A549 (cell line): ENCODE results near the gene RAD51. TPM values are rescaled to one million over a fixed set of nuclear protein-coding genes. Genes with fewer than 3 reads are reported as not detected.

Source experiments
- ATAC-seq, 2 experiments: fragments of 200-7000 bp in 1 of 2; fragments of >200 bp in 1 of 2; cut with Nextera tagmentation in 1 of 2; cut with Tn5 transposase in 1 of 2; 3 replicates each; pipeline versions ENCODE4 v1.8.0 to v1.9.1; 2018 to 2020; ENCODE audit warnings: mild to moderate bottlenecking in 1 of 2, moderate library complexity in 1 of 2
- CTCF ChIA-PET: fragments of 300-600 bp; sonication (Branson Sonifier 250); formaldehyde crosslinking; extraction: SDS; loops from one replicate; lab custom pipeline; 2021; ENCODE audit warnings: antibody characterized with exemption, inconsistent platforms; lab: Yijun Ruan, JAX
- POLR2A ChIA-PET: fragments of 350-600 bp; formaldehyde crosslinking; extraction: SDS; loops from one replicate; lab custom pipeline; 2021; ENCODE audit warnings: antibody characterized with exemption, inconsistent platforms; lab: Yijun Ruan, JAX
- DNase-seq, 2 experiments: peaks; one replicate each; pipeline versions ENCODE4 v3.0.0 to v3.0.0-alpha.2; 2011 to 2016; ENCODE audit warnings: low read depth in 1 of 2, low spot score in 1 of 2
- FAIRE-seq: peaks from 2 replicates; lab custom pipeline; 2011; peaks lifted over from hg19 to GRCh38; lab: Jason Lieb, UNC
- H3K27ac ChIP-seq, 2 experiments: fragments of >200 bp; sonication (Bioruptor Twin); formaldehyde crosslinking; 3 replicates each; pipeline ENCODE4 v1.5.1; 2016 to 2017
- H3K4me1 ChIP-seq: fragments of >200 bp; sonication (Bioruptor Twin); formaldehyde crosslinking; 3 replicates; pipeline ENCODE4 v1.6.1; 2016
- H3K4me2 ChIP-seq: fragments of >200 bp; sonication (Bioruptor Twin); formaldehyde crosslinking; 3 replicates; pipeline ENCODE4 v1.6.1; 2016
- H3K4me3 ChIP-seq: fragments of >200 bp; sonication (Bioruptor Twin); formaldehyde crosslinking; 3 replicates; pipeline ENCODE4 v1.5.1; 2016
- H3K9me3 ChIP-seq: fragments of >200 bp; sonication (Bioruptor Twin); formaldehyde crosslinking; 3 replicates; pipeline ENCODE4 v1.6.1; 2016
- CBX2 ChIP-seq: fragments of 200-600 bp; sonication (generic); IDR thresholded peaks from 2 replicates; pipeline ENCODE4 v1.6.1; 2016; ENCODE audit warnings: low read depth, mild to moderate bottlenecking, borderline replicate concordance
- CEBPB ChIP-seq, 2 experiments: fragments of >200 bp in 1 of 2; sonication (Bioruptor Twin) in 1 of 2; formaldehyde crosslinking in 1 of 2; IDR thresholded peaks; 2 replicates each; pipeline ENCODE4 v1.6.1; 2012 to 2016
- CHD4 ChIP-seq: fragments of 200-600 bp; sonication (generic); IDR thresholded peaks from 2 replicates; pipeline ENCODE4 v1.6.1; 2016; ENCODE audit warnings: antibody characterized with exemption, mild to moderate bottlenecking, borderline replicate concordance
- CTCF ChIP-seq: fragments of >200 bp; sonication (Bioruptor Twin); formaldehyde crosslinking; IDR thresholded peaks from 3 replicates; pipeline ENCODE4 v1.5.1; 2016
- ELK1 ChIP-seq: fragments of 150-350 bp; IDR thresholded peaks from 2 replicates; pipeline ENCODE4 v1.6.1; 2014; ENCODE audit warnings: low read depth, mild to moderate bottlenecking, low read length
- EP300 ChIP-seq, 2 experiments: fragments of >200 bp; sonication (Bioruptor Twin); formaldehyde crosslinking; IDR thresholded peaks; 2 replicates in 1 of 2; 3 replicates in 1 of 2; pipeline ENCODE4 v1.6.1; 2016 to 2017
- HDAC2 ChIP-seq: fragments of 200-600 bp; sonication (generic); IDR thresholded peaks from 2 replicates; pipeline ENCODE4 v1.6.1; 2016
- HEYL ChIP-seq: fragments of 250-450 bp; sonication (Bioruptor Pico); IDR thresholded peaks from 2 replicates; pipeline ENCODE4 v1.8.0; 2021; ENCODE audit warnings: mild to moderate bottlenecking, moderate library complexity
- HOXA7 ChIP-seq: fragments of 250-450 bp; sonication (Bioruptor Pico); IDR thresholded peaks from 2 replicates; pipeline ENCODE4 v1.5.0; 2020; ENCODE audit warnings: mild to moderate bottlenecking, moderate library complexity
- JUNB ChIP-seq: fragments of >200 bp; sonication (Bioruptor Twin); formaldehyde crosslinking; IDR thresholded peaks from 2 replicates; pipeline ENCODE4 v1.6.1; 2016
- MAZ ChIP-seq: fragments of 150-350 bp; IDR thresholded peaks from 2 replicates; pipeline ENCODE4 v1.6.1; 2014; ENCODE audit warnings: antibody characterized with exemption, low read depth, low read length, borderline replicate concordance
- NPAS2 ChIP-seq: fragments of 250-450 bp; sonication (Bioruptor Pico); IDR thresholded peaks from 2 replicates; pipeline ENCODE4 v1.8.0; 2022; ENCODE audit warnings: mild to moderate bottlenecking, moderate library complexity, borderline replicate concordance
- PBX3 ChIP-seq: IDR thresholded peaks from 2 replicates; pipeline ENCODE4 v1.6.1; 2012
- POLR2A ChIP-seq: IDR thresholded peaks from 2 replicates; pipeline ENCODE4 v1.6.1; 2012; ENCODE audit warnings: mild to moderate bottlenecking, low read length
- POLR2AphosphoS2 ChIP-seq: conservative IDR thresholded peaks from 2 replicates; pipeline ENCODE4 v1.6.1; 2012; ENCODE audit warnings: low read length, improper control_type of control experiment, inconsistent platforms
- SREBF2 ChIP-seq: fragments of 450-650 bp; IDR thresholded peaks from 2 replicates; pipeline ENCODE4 v1.6.1; 2014; ENCODE audit warnings: mild to moderate bottlenecking, moderate library complexity
- USF2 ChIP-seq: fragments of 450-650 bp; IDR thresholded peaks from 2 replicates; pipeline ENCODE4 v1.6.1; 2014; ENCODE audit warnings: antibody characterized with exemption
- ZC3H11A ChIP-seq: fragments of 450-650 bp; IDR thresholded peaks from 2 replicates; pipeline ENCODE4 v1.6.1; 2014; ENCODE audit warnings: antibody characterized with exemption, mild to moderate bottlenecking
- ZSCAN20 ChIP-seq: fragments of 250-450 bp; sonication (Bioruptor Pico); IDR thresholded peaks from 2 replicates; pipeline ENCODE4 v1.8.0; 2022; ENCODE audit warnings: mild to moderate bottlenecking, moderate library complexity
- WGBS: methylation state at CpG from one replicate; pipeline ENCODE4 v1.1.6; 2017; ENCODE audit errors: missing lambda C conversion rate; 5-methylcytosine and 5-hydroxymethylcytosine counted together
- polyA plus RNA-seq, 4 experiments: library from polyadenylated mRNA; depleted of rRNA in 3 of 4; stranded (reverse); fragments of >200 nt; fragmentation: RNase III in 1 of 4; extraction: RNeasy Plus Mini Kit Qiagen cat#74134 plus additional on column Dnase treatment in 1 of 4; gene quantifications; 2 replicates in 3 of 4; 3 replicates in 1 of 4; pipeline ENCODE4 v1.2.3, GENCODE V29; 2011 to 2017

Gene RAD51
- polyA plus RNA-seq, 2 of the 4 experiments (the other 2 are of a cell fraction), result 12.9 to 14.4 TPM

GRCh38 chr15:40769274-40770146, 74.5 kb downstream of the RAD51 start, which contains the start of gene C15orf62:
TSS of gene C15orf62 (plus strand) at chr15:40769980. CDS start at chr15:40770496, 516 bp downstream.
- no peak for TF ChIP-seq CHD4
- no peak for TF ChIP-seq JUNB
- no peak for TF ChIP-seq HOXA7 (CRISPR knock-in tag)
- TF ChIP-seq ZSCAN20, result no peak
- TF ChIP-seq HEYL (CRISPR knock-in tag), result no peak
- no peak for TF ChIP-seq PBX3
- TF ChIP-seq CEBPB (IDR thresholded peaks at IDR 0.05), result no peak
- no peak for TF ChIP-seq USF2
- no peak for TF ChIP-seq CBX2
- Histone ChIP-seq H3K9me3 (no peaks in the 10 kb centered on the region), H3K4me3 (no peak within 1 kb of the TSS), H3K4me1 (peaks cover 11% of the 10 kb centered on the region; the same call in 2 of the 3 replicates), H3K27ac (no peak within 1 kb of the TSS), H3K4me2 (no peak within 1 kb of the TSS)
- no peak for FAIRE-seq
- POLR2A ChIA-PET, result no interaction called here
- CTCF ChIA-PET, result interaction anchor here (1.2 to 2.9 kb wide), 3 partner anchors 13 to 23 kb away, joined by 3 to 19 read pairs (median 4); no protein-coding TSS in a partner anchor
- no peak for ATAC-seq
- DNase-seq, result no peak
- WGBS, result 91% methylated on average over 28 of the region's 28 CpGs

- no peak for FAIRE-seq
- Histone ChIP-seq H3K9me3 (no peaks in the 10 kb centered on the region), H3K4me2 (no peak overlapping the region), H3K4me3 (no peak overlapping the region), H3K4me1 (peaks cover 3% of the 10 kb centered on the region; the same call in 2 of the 3 replicates), H3K27ac (no peak overlapping the region)
- 98% methylated on average over 3 of the region's 17 CpGs for WGBS
- ChIA-PET POLR2A (no interaction called here), CTCF (interaction anchor here (0.6 to 2.9 kb wide), 5 partner anchors 12 to 329 kb away, joined by 3 to 19 read pairs (median 4); no protein-coding TSS in a partner anchor)
- ATAC-seq, result no peak
- no peak for DNase-seq
- TF ChIP-seq SREBF2 (no peak), NPAS2 (CRISPR knock-in tag) (no peak), POLR2AphosphoS2 (no peak), HDAC2 (no peak), ELK1 (no peak), ZC3H11A (no peak), EP300 (IDR thresholded peaks at IDR 0.05) (no peak), POLR2A (no peak), MAZ (no peak), CTCF (no peak)
Measured at GRCh38 chr15:40770147-40770721, 75.3 kb downstream of the RAD51 start.
